OCI-LY1 (cell line): ENCODE measurements around the gene DEPDC1B.

Experiments used
- H2AFZ ChIP-seq: fragments of 200-600 bp; sonication (generic), shearing (Covaris generic); 2 replicates; pipeline ENCODE4 v1.6.0; 2014; ENCODE audit warnings: antibody characterized with exemption, mild to moderate bottlenecking, low read length
- H3F3A ChIP-seq: fragments of 200-600 bp; sonication (generic), shearing (Covaris generic); 2 replicates; pipeline ENCODE4 v1.6.0; 2014; ENCODE audit warnings: mild to moderate bottlenecking, antibody characterized with exemption, low read length, moderate library complexity; ENCODE audit not compliant: insufficient read depth
- H3K27ac ChIP-seq: fragments of 200-600 bp; sonication (generic); 2 replicates; pipeline ENCODE4 v1.5.1; 2014; ENCODE audit warnings: low read length, mixed run types, mild to moderate bottlenecking, low read depth; ENCODE audit not compliant: poor library complexity, severe bottlenecking
- H3K27me3 ChIP-seq: fragments of 200-600 bp; sonication (generic); 2 replicates; pipeline ENCODE4 v1.6.0; 2014; ENCODE audit warnings: antibody characterized with exemption, mild to moderate bottlenecking, low read length, moderate library complexity; ENCODE audit not compliant: insufficient read depth
- H3K36me3 ChIP-seq: fragments of 200-600 bp; sonication (generic); 2 replicates; pipeline ENCODE4 v1.6.1; 2014; ENCODE audit warnings: mild to moderate bottlenecking, antibody characterized with exemption, low read length, moderate library complexity, mixed read lengths; ENCODE audit not compliant: insufficient read depth
- H3K4me1 ChIP-seq: fragments of 200-600 bp; sonication (generic); 2 replicates; pipeline ENCODE4 v1.5.1; 2014; ENCODE audit warnings: mild to moderate bottlenecking, low read length, moderate library complexity; ENCODE audit not compliant: insufficient read depth, severe bottlenecking
- H3K4me2 ChIP-seq: fragments of 200-600 bp; sonication (generic), shearing (Covaris generic); 2 replicates; pipeline ENCODE4 v1.6.1; 2014; ENCODE audit warnings: low read length
- H3K4me3 ChIP-seq: fragments of 200-600 bp; sonication (generic); 2 replicates; pipeline ENCODE4 v1.5.1; 2014; ENCODE audit warnings: low read length, low read depth, mild to moderate bottlenecking, mixed read lengths; ENCODE audit not compliant: poor library complexity, severe bottlenecking
- H3K79me2 ChIP-seq: fragments of 200-600 bp; shearing (Covaris generic); 2 replicates; pipeline ENCODE4 v1.6.1; 2016; ENCODE audit warnings: mixed run types, low read length, mixed read lengths; ENCODE audit not compliant: insufficient read depth
- H3K9ac ChIP-seq: fragments of 200-600 bp; sonication (generic), shearing (Covaris generic); 2 replicates; pipeline ENCODE4 v1.6.1; 2014; ENCODE audit warnings: mild to moderate bottlenecking, low read length, mixed read lengths
- H3K9me2 ChIP-seq: fragments of 200-600 bp; sonication (generic), shearing (Covaris generic); 2 replicates; pipeline ENCODE4 v1.6.1; 2014; ENCODE audit warnings: low read depth, mild to moderate bottlenecking, low read length, mixed read lengths
- H3K9me3 ChIP-seq: fragments of 200-600 bp; shearing (Covaris generic); 2 replicates; pipeline ENCODE4 v1.6.1; 2014; ENCODE audit warnings: low read length, mixed read lengths
- H4K20me1 ChIP-seq: fragments of 200-600 bp; sonication (generic), shearing (Covaris generic); 2 replicates; pipeline ENCODE4 v1.6.0; 2016; ENCODE audit warnings: mild to moderate bottlenecking, low read length; ENCODE audit not compliant: insufficient read depth
- CTCF ChIP-seq: fragments of 200-600 bp; sonication (generic), shearing (Covaris generic); IDR thresholded peaks from 2 replicates; pipeline ENCODE4 v1.5.1; 2017; ENCODE audit warnings: mild to moderate bottlenecking, antibody characterized with exemption, low read length, moderate library complexity, mixed read lengths
- EZH2 ChIP-seq: fragments of 200-600 bp; sonication (generic), shearing (Covaris generic); IDR thresholded peaks from 2 replicates; pipeline ENCODE4 v1.8.0; 2017; ENCODE audit warnings: borderline replicate concordance, mixed run types, mild to moderate bottlenecking, antibody characterized with exemption, low read length, moderate library complexity, mixed read lengths

DEPDC1B gene

GRCh38 chr5:60672693-60673264 lies 27.2 kb downstream of the DEPDC1B start:
- Histone ChIP-seq H3K79me2 (peaks cover 15% of the 10 kb centered on the region; the same call in 1 of the 2 replicates), H3K4me2 (no peak overlapping the region), H3K4me3 (no peak overlapping the region), H3K27ac (no peak overlapping the region), H3K4me1 (peaks cover 11% of the 10 kb centered on the region), H3K27me3 (no peaks in the 10 kb centered on the region), H3K9ac (no peak overlapping the region), H4K20me1 (no peaks in the 10 kb centered on the region), H3K9me2 (no peaks in the 10 kb centered on the region), H3K36me3 (no peaks in the 10 kb centered on the region), H2AFZ (no peak overlapping the region), H3K9me3 (no peaks in the 10 kb centered on the region), H3F3A (no peaks in the 10 kb centered on the region)
- TF ChIP-seq EZH2, result no peak
- no peak for TF ChIP-seq CTCF

GRCh38 chr5:60671899-60672692 lies 27.9 kb downstream of the DEPDC1B start:
- no peaks in the 10 kb centered on the region for H4K20me1 ChIP-seq
- H3K9me3 ChIP-seq, result no peaks in the 10 kb centered on the region
- no peaks in the 10 kb centered on the region for H3K27me3 ChIP-seq
- H3K4me1 ChIP-seq, result peaks cover 11% of the 10 kb centered on the region
- no peak overlapping the region for H3K4me3 ChIP-seq
- no peak overlapping the region for H2AFZ ChIP-seq
- no peaks in the 10 kb centered on the region for H3F3A ChIP-seq
- no peak overlapping the region for H3K9ac ChIP-seq
- H3K36me3 ChIP-seq, result no peaks in the 10 kb centered on the region
- no peak overlapping the region for H3K4me2 ChIP-seq
- no peak overlapping the region for H3K27ac ChIP-seq
- no peaks in the 10 kb centered on the region for H3K9me2 ChIP-seq
- peaks cover 15% of the 10 kb centered on the region; the same call in 1 of the 2 replicates for H3K79me2 ChIP-seq
- TF ChIP-seq CTCF, result no peak
- TF ChIP-seq EZH2, result no peak

GRCh38 chr5:60670749-60671148 lies 29.2 kb downstream of the DEPDC1B start:
- no peaks in the 10 kb centered on the region for H4K20me1 ChIP-seq
- TF ChIP-seq CTCF, result no peak
- TF ChIP-seq EZH2, result no peak
- H3K79me2 ChIP-seq, result peaks cover 18% of the 10 kb centered on the region; the same call in 1 of the 2 replicates

More at GRCh38 chr5:60670749-60671148, 29.2 kb downstream of the DEPDC1B start:
- Histone ChIP-seq H3K9me2 (no peaks in the 10 kb centered on the region), H3K9ac (no peak overlapping the region), H3K9me3 (no peaks in the 10 kb centered on the region), H3K27ac (no peak overlapping the region), H3K36me3 (peaks cover 9% of the 10 kb centered on the region), H2AFZ (no peak overlapping the region), H3K27me3 (no peaks in the 10 kb centered on the region), H3K4me2 (no peak overlapping the region), H3F3A (no peaks in the 10 kb centered on the region), H3K4me3 (no peak overlapping the region), H3K4me1 (peaks cover 9% of the 10 kb centered on the region)
